ENCODE results near the gene COX7B2. TPM values are rescaled to one million over a fixed set of nuclear protein-coding genes. Genes with fewer than 3 reads are reported as not detected.

COX7B2 gene
- total and polyA plus RNA-seq, 9 of the 15 experiments (the other 6 are each of a cell fraction or from before 2014, with no cell fraction given) = 0.33 to 3.5 (median 0.67) TPM; not detected in 3

DNA sequence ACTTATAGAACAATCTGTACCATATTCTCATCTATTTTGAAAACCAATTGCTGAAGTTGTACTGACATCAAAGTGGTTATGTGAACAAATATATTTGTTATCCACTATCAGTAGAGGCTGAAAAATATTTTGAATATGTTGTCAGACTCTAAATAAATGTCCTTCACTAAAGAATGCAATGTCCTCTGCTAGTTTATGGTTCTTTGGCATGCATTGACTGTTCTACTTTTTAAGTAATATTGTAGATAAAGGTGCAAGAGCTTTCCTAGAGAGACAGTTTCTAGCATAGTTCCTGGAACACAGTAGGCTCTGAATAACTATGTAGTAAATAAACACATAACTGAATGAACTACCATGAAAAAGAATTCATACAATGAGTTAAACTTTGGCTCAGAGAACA is 18.2 kb upstream of the COX7B2 start:
- no peak overlapping the region for H3K4me2 ChIP-seq (ENCODE audit: insufficient read depth, low read length)
- POLR2A ChIA-PET = no interaction called here
- no peaks in the 10 kb centered on the region for H3K9me1 ChIP-seq (ENCODE audit: control insufficient read depth, insufficient read depth, low read length)
- no peak for DNase-seq (ENCODE audit: extremely low read depth in 1 of 4, low spot score in 3 of 4)
- TF ChIP-seq NEUROD1 (IDR thresholded peaks at IDR 0.05; ENCODE audit: borderline replicate concordance, low read depth, low read length, partially characterized antibody) = no peak
- TF ChIP-seq MTA2 (IDR thresholded peaks at IDR 0.05; ENCODE audit: low read depth) = no peak
- no peak for TF ChIP-seq ZNF561 (CRISPR knock-in tag; conservative IDR thresholded peaks at IDR 0.05)
- TF ChIP-seq NRF1 (conservative IDR thresholded peaks at IDR 0.05 in 1 of 2, IDR thresholded peaks at IDR 0.05 in 1 of 2) = no peak
- no peak for TF ChIP-seq SIRT6 (IDR thresholded peaks at IDR 0.05; ENCODE audit: low read depth, low read length)
- no peak for TF ChIP-seq SIN3A (IDR thresholded peaks at IDR 0.05; ENCODE audit: borderline replicate concordance in 2 of 2, control insufficient read depth in 1 of 2, low read depth in 2 of 2, low read length in 2 of 2)
- no peak for TF ChIP-seq FOXA1 (IDR thresholded peaks at IDR 0.05; ENCODE audit: borderline replicate concordance)
- no peak for TF ChIP-seq BDP1 (IDR thresholded peaks at IDR 0.05; ENCODE audit: insufficient read depth, insufficient read length)
- no peak for TF ChIP-seq ZFP30 (CRISPR knock-in tag; IDR thresholded peaks at IDR 0.05; ENCODE audit: borderline replicate concordance)
- no peak for TF ChIP-seq HLTF (IDR thresholded peaks at IDR 0.05)
- H4K20me1 ChIP-seq (replicated peaks; ENCODE audit: control insufficient read depth, insufficient read depth, low read length) = no peaks in the 10 kb centered on the region
- in situ Hi-C loops (cut with MboI) = no loop called here
- intact Hi-C loops (cut with micrococcal nuclease) = no loop called here
- H2AFZ ChIP-seq (ENCODE audit: low read depth, low read length) = no peak overlapping the region
- H3K27ac ChIP-seq (ENCODE audit: extremely low read depth, low read depth, low read length) = no peak overlapping the region
- no peaks in the 10 kb centered on the region for H3K9me3 ChIP-seq (replicated peaks; ENCODE audit: control insufficient read depth, insufficient read depth, low read depth, low read length)
- BruUV-seq (replicated peaks) = no TSS peak
- no peaks in the 10 kb centered on the region for H3K4me1 ChIP-seq (replicated peaks in 1 of 2; ENCODE audit: control insufficient read depth in 2 of 2, insufficient read depth in 2 of 2, low read length in 2 of 2)
- H3K79me2 ChIP-seq (ENCODE audit: control insufficient read depth, insufficient read depth, low read length) = no peaks in the 10 kb centered on the region
- no peak for ATAC-seq
- no peak for FAIRE-seq
- H3K4me3 ChIP-seq = no peak overlapping the region
- no peaks in the 10 kb centered on the region for H3K27me3 ChIP-seq (ENCODE audit: control insufficient read depth in 2 of 2, insufficient read depth in 2 of 2, low read length in 2 of 2)
- H3K9ac ChIP-seq (ENCODE audit: insufficient read depth in 1 of 2, low read depth in 2 of 2, low read length in 2 of 2) = no peak overlapping the region
- no peaks in the 10 kb centered on the region for H3K36me3 ChIP-seq (ENCODE audit: control insufficient read depth, insufficient read depth, low read length)
- CTCF ChIA-PET (ENCODE audit: low intra/inter-chr PET ratio) = no interaction called here
